Measurements from ENCODE around the gene GNAQ.

DNA sequence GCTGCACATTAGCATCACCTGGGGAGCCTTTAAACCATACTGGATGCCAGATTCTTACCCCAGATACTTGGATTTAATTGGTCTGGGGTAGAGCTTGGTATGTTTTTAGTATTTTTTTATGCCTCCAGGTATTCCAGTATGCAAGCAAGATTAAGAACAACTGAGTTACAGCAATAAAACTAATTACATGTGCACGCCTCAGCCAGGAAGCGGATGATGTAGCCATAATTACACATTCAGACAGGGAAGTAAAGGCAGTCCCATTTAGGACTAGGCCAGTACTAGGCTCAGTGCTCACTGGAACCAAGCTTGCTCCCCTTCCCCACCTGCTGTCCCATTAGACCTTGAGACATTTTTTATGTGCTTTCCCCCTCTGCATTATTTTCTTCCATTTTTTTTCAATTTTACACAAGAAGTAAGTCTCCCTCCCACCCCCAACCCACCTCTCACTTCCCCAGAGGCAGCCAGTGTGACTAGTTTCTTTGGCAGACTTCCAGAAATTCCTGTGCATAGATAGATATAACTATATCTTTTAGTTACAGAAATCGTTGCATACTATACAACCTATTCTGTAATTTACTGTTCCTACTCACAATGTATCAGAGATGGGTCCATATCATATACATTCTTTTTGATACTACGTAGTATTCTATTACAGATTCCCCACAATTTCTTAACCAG, 7.1 kb upstream of the GNAQ start:
- TF ChIP-seq NANOG (IDR thresholded peaks at IDR 0.05; ENCODE audit: borderline replicate concordance) = no peak
- TF ChIP-seq, protein P1, sequence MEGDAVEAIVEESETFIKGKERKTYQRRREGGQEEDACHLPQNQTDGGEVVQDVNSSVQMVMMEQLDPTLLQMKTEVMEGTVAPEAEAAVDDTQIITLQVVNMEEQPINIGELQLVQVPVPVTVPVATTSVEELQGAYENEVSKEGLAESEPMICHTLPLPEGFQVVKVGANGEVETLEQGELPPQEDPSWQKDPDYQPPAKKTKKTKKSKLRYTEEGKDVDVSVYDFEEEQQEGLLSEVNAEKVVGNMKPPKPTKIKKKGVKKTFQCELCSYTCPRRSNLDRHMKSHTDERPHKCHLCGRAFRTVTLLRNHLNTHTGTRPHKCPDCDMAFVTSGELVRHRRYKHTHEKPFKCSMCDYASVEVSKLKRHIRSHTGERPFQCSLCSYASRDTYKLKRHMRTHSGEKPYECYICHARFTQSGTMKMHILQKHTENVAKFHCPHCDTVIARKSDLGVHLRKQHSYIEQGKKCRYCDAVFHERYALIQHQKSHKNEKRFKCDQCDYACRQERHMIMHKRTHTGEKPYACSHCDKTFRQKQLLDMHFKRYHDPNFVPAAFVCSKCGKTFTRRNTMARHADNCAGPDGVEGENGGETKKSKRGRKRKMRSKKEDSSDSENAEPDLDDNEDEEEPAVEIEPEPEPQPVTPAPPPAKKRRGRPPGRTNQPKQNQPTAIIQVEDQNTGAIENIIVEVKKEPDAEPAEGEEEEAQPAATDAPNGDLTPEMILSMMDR (conservative IDR thresholded peaks at IDR 0.05; ENCODE audit: low read depth in 2 of 2) = no peak
